Endodermal cell (in vitro differentiated cells): ENCODE results near the gene SLC66A3. TPM values are rescaled to one million over a fixed set of nuclear protein-coding genes. Genes with fewer than 3 reads are reported as not detected.
A peak's percentile ranks its signal among the peaks of the same experiment; 100 is the strongest.

Experiments
- DNase-seq: peaks from one replicate; pipeline ENCODE4 v3.0.0-alpha.2; 2017
- H3K27ac ChIP-seq: 2 replicates; pipeline ENCODE4 v1.5.1; 2013; ENCODE audit warnings: mild to moderate bottlenecking, low read depth, low read length, moderate library complexity
- H3K27me3 ChIP-seq: 2 replicates; pipeline ENCODE4 v1.6.1; 2013; ENCODE audit warnings: mild to moderate bottlenecking, low read length, moderate library complexity; ENCODE audit not compliant: insufficient read depth, control insufficient read depth, poor library complexity, severe bottlenecking
- H3K36me3 ChIP-seq: 2 replicates; pipeline ENCODE4 v1.7.0; 2013; ENCODE audit warnings: mild to moderate bottlenecking, low read length, moderate library complexity; ENCODE audit not compliant: control insufficient read depth, insufficient read depth
- H3K4me1 ChIP-seq: one replicate; pipeline ENCODE4 v1.7.0; 2013; ENCODE audit warnings: low read length; ENCODE audit not compliant: control insufficient read depth, insufficient read depth
- H3K4me3 ChIP-seq: 2 replicates; pipeline ENCODE4 v1.5.1; 2013; ENCODE audit warnings: mild to moderate bottlenecking, low read length, moderate library complexity
- H3K9ac ChIP-seq: 2 replicates; pipeline ENCODE4 v1.6.1; 2013; ENCODE audit warnings: mild to moderate bottlenecking, low read length, moderate library complexity; ENCODE audit not compliant: poor library complexity, severe bottlenecking; ENCODE audit errors: extremely low read depth
- H3K9me3 ChIP-seq: 2 replicates; pipeline ENCODE4 v1.6.1; 2013; ENCODE audit warnings: mild to moderate bottlenecking, low read length, moderate library complexity; ENCODE audit not compliant: control insufficient read depth
- H3K27ac Mint-ChIP-seq: 2 replicates; pipeline ENCODE4 v1.8.0; 2020; ENCODE audit warnings: mixed read lengths
- H3K27me3 Mint-ChIP-seq: 2 replicates; pipeline ENCODE4 v1.8.0; 2021; ENCODE audit warnings: mild to moderate bottlenecking, mixed read lengths; ENCODE audit not compliant: insufficient read depth
- H3K36me3 Mint-ChIP-seq: 2 replicates; pipeline ENCODE4 v1.8.0; 2020; ENCODE audit warnings: low read depth, mixed read lengths
- H3K4me1 Mint-ChIP-seq: 2 replicates; pipeline ENCODE4 v1.8.0; 2020; ENCODE audit warnings: mixed read lengths
- H3K4me3 Mint-ChIP-seq: 2 replicates; pipeline ENCODE4 v1.8.0; 2020; ENCODE audit warnings: mild to moderate bottlenecking, moderate library complexity, mixed read lengths
- H3K9me3 Mint-ChIP-seq: 2 replicates; pipeline ENCODE4 v1.8.0; 2020; ENCODE audit warnings: mild to moderate bottlenecking, mixed read lengths
- CTCF ChIP-seq: fragments of 200-600 bp; sonication (generic); conservative IDR thresholded peaks from 2 replicates; pipeline ENCODE4 v1.5.0; 2021; ENCODE audit warnings: antibody characterized with exemption, mild to moderate bottlenecking
- WGBS, 2 experiments: methylation state at CpG; one replicate each; pipeline versions ENCODE4 v1.1.5 to v1.1.7; 2013; ENCODE audit warnings: missing lambda C conversion rate in 2 of 2, mixed read lengths in 1 of 2; ENCODE audit not compliant: insufficient coverage in 1 of 2, insufficient read length in 1 of 2; 5-methylcytosine and 5-hydroxymethylcytosine counted together
- total RNA-seq, 2 donors: library from RNA; stranded (reverse); fragmentation: NEBNext Ultra II Directional in 1 of 2; extraction: Animal tissue kit (Norgen Biotek cat#: 25700) in 1 of 2; gene quantifications; 2 replicates in 1 of 2; 3 replicates in 1 of 2; pipeline ENCODE4 v1.2.1, GENCODE V29; 2021

Gene SLC66A3
- total RNA-seq, 2 donors from 2014 or later, result 14.4 to 17.5 TPM

GRCh38 chr2:11160256-11160655 is 5.0 kb downstream of the SLC66A3 start:
- Histone ChIP-seq H3K4me1 (no peaks in the 10 kb centered on the region), H3K27ac (no peak overlapping the region), H3K9me3 (no peaks in the 10 kb centered on the region), H3K4me3 (no peak overlapping the region), H3K36me3 (no peaks in the 10 kb centered on the region), H3K9ac (no peak overlapping the region), H3K27me3 (no peaks in the 10 kb centered on the region)
- H3K9me3 Mint-ChIP-seq, result no peaks in the 10 kb centered on the region
- 94% methylated on average over 8 to 13 of the region's 13 CpGs for WGBS, 2 experiments
- H3K4me1 Mint-ChIP-seq, result peaks cover 10% of the 10 kb centered on the region
- H3K36me3 Mint-ChIP-seq, result peaks cover 3% of the 10 kb centered on the region
- no peak overlapping the region for H3K4me3 Mint-ChIP-seq
- no peak for TF ChIP-seq CTCF
- H3K27ac Mint-ChIP-seq, result no peak overlapping the region
- DNase-seq, result peak; percentile 29
- peaks cover 6% of the 10 kb centered on the region for H3K27me3 Mint-ChIP-seq

GRCh38 chr2:11160731-11161455 is 5.6 kb downstream of the SLC66A3 start:
- Mint-ChIP-seq H3K4me1 (peaks cover 10% of the 10 kb centered on the region), H3K9me3 (no peaks in the 10 kb centered on the region), H3K27ac (no peak overlapping the region), H3K36me3 (peaks cover 3% of the 10 kb centered on the region), H3K27me3 (peaks cover 6% of the 10 kb centered on the region), H3K4me3 (no peak overlapping the region)
- no peaks in the 10 kb centered on the region for H3K4me1 ChIP-seq
- no peaks in the 10 kb centered on the region for H3K27me3 ChIP-seq
- no peaks in the 10 kb centered on the region for H3K36me3 ChIP-seq
- H3K4me3 ChIP-seq, result no peak overlapping the region
- no peak for DNase-seq
- WGBS, 2 experiments, result 93 to 99% methylated on average over 10 to 15 of the region's 15 CpGs
- no peak overlapping the region for H3K27ac ChIP-seq
- no peaks in the 10 kb centered on the region for H3K9me3 ChIP-seq
- TF ChIP-seq CTCF, result no peak
- H3K9ac ChIP-seq, result no peak overlapping the region

GRCh38 chr2:11161747-11162146 is 6.5 kb downstream of the SLC66A3 start:
- H3K27me3 Mint-ChIP-seq, result peaks cover 1% of the 10 kb centered on the region
- H3K9me3 Mint-ChIP-seq, result no peaks in the 10 kb centered on the region
- 92 to 96% methylated on average over 3 to 4 of the region's 4 CpGs for WGBS, 2 experiments
- Histone ChIP-seq H3K4me1 (no peaks in the 10 kb centered on the region), H3K9ac (no peak overlapping the region), H3K4me3 (no peak overlapping the region), H3K9me3 (no peaks in the 10 kb centered on the region), H3K36me3 (no peaks in the 10 kb centered on the region), H3K27me3 (no peaks in the 10 kb centered on the region), H3K27ac (no peak overlapping the region)
- H3K36me3 Mint-ChIP-seq, result peaks cover 3% of the 10 kb centered on the region
- peak; percentile 35 for DNase-seq
- no peak for TF ChIP-seq CTCF
- H3K27ac Mint-ChIP-seq, result no peak overlapping the region
- no peak overlapping the region for H3K4me3 Mint-ChIP-seq
- peaks cover 10% of the 10 kb centered on the region for H3K4me1 Mint-ChIP-seq
